Ishikawa (cell line): ENCODE measurements around the gene IKZF2.

ENCODE experiments used
- CEBPB ChIP-seq: IDR thresholded peaks from 2 replicates; pipeline ENCODE4 v1.6.1; 2012
- EP300 ChIP-seq: IDR thresholded peaks from 2 replicates; pipeline ENCODE4 v1.6.1; 2012; ENCODE audit warnings: borderline replicate concordance
- FOXM1 ChIP-seq: IDR thresholded peaks from 2 replicates; pipeline ENCODE4 v1.6.1; 2012; ENCODE audit warnings: low read depth, borderline replicate concordance
- NFIC ChIP-seq: IDR thresholded peaks from 2 replicates; pipeline ENCODE4 v1.6.1; 2012
- RAD21 ChIP-seq: IDR thresholded peaks from 2 replicates; pipeline ENCODE4 v1.6.1; 2012; ENCODE audit warnings: low read depth
- REST ChIP-seq: IDR thresholded peaks from 2 replicates; pipeline ENCODE4 v1.6.1; 2012; ENCODE audit warnings: low read depth, mild to moderate bottlenecking
- TCF12 ChIP-seq: IDR thresholded peaks from 2 replicates; pipeline ENCODE4 v1.6.1; 2012; ENCODE audit warnings: low read depth

GRCh38 chr2:213187386-213187785, 36.0 kb upstream of the IKZF2 start:
- TF ChIP-seq CEBPB, result no peak
- TF ChIP-seq RAD21, result no peak
- no peak for TF ChIP-seq NFIC
- no peak for TF ChIP-seq TCF12
- TF ChIP-seq REST, result no peak
- no peak for TF ChIP-seq FOXM1
- TF ChIP-seq EP300, result no peak
